ENCODE results near the gene PGM1.

Gene PGM1

GRCh38 chr1:63642901-63643300 is 49.7 kb downstream of the PGM1 start:
- Histone ChIP-seq H3K4me1 (ENCODE audit: insufficient read depth, low read length) (no peaks in the 10 kb centered on the region), H3K36me3 (ENCODE audit: insufficient read depth, low read length) (no peaks in the 10 kb centered on the region), H3K9me3 (ENCODE audit: low read length) (no peaks in the 10 kb centered on the region), H3K27me3 (ENCODE audit: insufficient read depth, low read length) (no peaks in the 10 kb centered on the region), H2AFZ (ENCODE audit: low read depth, low read length) (no peak overlapping the region), H3K4me3 (ENCODE audit: low read length) (no peak overlapping the region)

- H3K4me1 ChIP-seq (ENCODE audit: insufficient read depth, low read length) = no peaks in the 10 kb centered on the region
- no peaks in the 10 kb centered on the region for H3K9me3 ChIP-seq (ENCODE audit: low read length)
- H3K4me3 ChIP-seq (ENCODE audit: low read length) = no peak overlapping the region
- H2AFZ ChIP-seq (ENCODE audit: low read depth, low read length) = no peak overlapping the region
- no peaks in the 10 kb centered on the region for H3K27me3 ChIP-seq (ENCODE audit: insufficient read depth, low read length)
- no peaks in the 10 kb centered on the region for H3K36me3 ChIP-seq (ENCODE audit: insufficient read depth, low read length)
Measured at GRCh38 chr1:63643517-63643916, 50.3 kb downstream of the PGM1 start.

DNA sequence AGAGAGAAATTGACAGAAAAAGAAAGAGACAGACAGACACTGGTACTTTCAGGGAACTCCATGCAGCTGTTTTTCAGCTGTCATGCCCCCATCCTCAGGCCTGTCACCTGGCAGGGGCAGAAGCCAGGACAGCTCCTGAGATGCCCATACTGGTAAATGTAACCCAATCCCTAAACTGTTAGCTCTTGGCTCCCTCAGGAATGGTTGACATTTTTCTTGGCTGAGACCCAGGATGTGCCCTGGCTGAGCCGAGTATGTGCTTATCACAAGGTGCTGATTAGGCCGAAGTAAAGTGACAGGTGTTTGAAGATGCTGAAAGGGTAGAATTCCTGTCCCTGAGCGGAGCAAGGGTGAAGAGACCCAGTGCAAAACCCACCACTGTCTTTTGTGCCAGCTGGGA is 50.7 kb downstream of the PGM1 start:
- no peaks in the 10 kb centered on the region for H3K9me3 ChIP-seq (ENCODE audit: low read length)
- H2AFZ ChIP-seq (ENCODE audit: low read depth, low read length) = no peak overlapping the region
- H3K4me1 ChIP-seq (ENCODE audit: insufficient read depth, low read length) = no peaks in the 10 kb centered on the region
- no peaks in the 10 kb centered on the region for H3K36me3 ChIP-seq (ENCODE audit: insufficient read depth, low read length)
- no peaks in the 10 kb centered on the region for H3K27me3 ChIP-seq (ENCODE audit: insufficient read depth, low read length)
- H3K4me3 ChIP-seq (ENCODE audit: low read length) = no peak overlapping the region

DNA sequence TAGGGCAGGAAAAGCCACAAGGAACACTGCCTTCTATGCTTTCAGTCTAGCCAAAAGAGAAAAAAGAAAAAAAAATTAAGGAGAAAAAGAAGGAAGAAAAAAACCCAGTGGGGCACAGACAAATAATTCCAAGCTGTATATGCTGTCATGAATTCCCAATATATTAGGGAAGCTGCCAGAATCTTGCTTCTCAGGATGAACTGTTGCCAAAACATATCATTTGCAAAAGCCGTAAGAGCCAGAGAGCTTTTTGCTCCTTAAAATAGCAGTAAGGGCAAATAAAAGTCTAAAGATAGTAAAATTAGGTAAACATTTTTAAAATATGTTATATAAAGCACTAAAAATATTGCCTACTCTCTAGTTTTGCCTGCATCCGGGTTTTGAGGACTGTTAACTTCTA is 52.1 kb downstream of the PGM1 start:
- no peaks in the 10 kb centered on the region for H3K36me3 ChIP-seq (ENCODE audit: insufficient read depth, low read length)
- no peak overlapping the region for H3K4me3 ChIP-seq (ENCODE audit: low read length)
- no peak overlapping the region for H2AFZ ChIP-seq (ENCODE audit: low read depth, low read length)
- H3K27me3 ChIP-seq (ENCODE audit: insufficient read depth, low read length) = no peaks in the 10 kb centered on the region
- H3K9me3 ChIP-seq (ENCODE audit: low read length) = no peaks in the 10 kb centered on the region
- H3K4me1 ChIP-seq (ENCODE audit: insufficient read depth, low read length) = no peaks in the 10 kb centered on the region

- Histone ChIP-seq H3K36me3 (ENCODE audit: insufficient read depth, low read length) (no peaks in the 10 kb centered on the region), H3K4me1 (ENCODE audit: insufficient read depth, low read length) (no peaks in the 10 kb centered on the region)
Measured at GRCh38 chr1:63648689-63649088, 55.5 kb downstream of the PGM1 start.

GRCh38 chr1:63651161-63651701 is 58.0 kb downstream of the PGM1 start:
- Histone ChIP-seq H3K36me3 (ENCODE audit: insufficient read depth, low read length) (no peaks in the 10 kb centered on the region), H3K9me3 (ENCODE audit: low read length) (no peaks in the 10 kb centered on the region), H3K4me1 (ENCODE audit: insufficient read depth, low read length) (no peaks in the 10 kb centered on the region), H3K4me3 (ENCODE audit: low read length) (no peak overlapping the region), H3K27me3 (ENCODE audit: insufficient read depth, low read length) (no peaks in the 10 kb centered on the region), H2AFZ (ENCODE audit: low read depth, low read length) (no peak overlapping the region)

More at GRCh38 chr1:63648689-63649088, 55.5 kb downstream of the PGM1 start:
- Histone ChIP-seq H3K9me3 (ENCODE audit: low read length) (no peaks in the 10 kb centered on the region), H3K4me3 (ENCODE audit: low read length) (no peak overlapping the region), H3K27me3 (ENCODE audit: insufficient read depth, low read length) (no peaks in the 10 kb centered on the region), H2AFZ (ENCODE audit: low read depth, low read length) (no peak overlapping the region)

- H3K36me3 ChIP-seq (ENCODE audit: insufficient read depth, low read length) = no peaks in the 10 kb centered on the region
- no peaks in the 10 kb centered on the region for H3K9me3 ChIP-seq (ENCODE audit: low read length)
- H3K27me3 ChIP-seq (ENCODE audit: insufficient read depth, low read length) = no peaks in the 10 kb centered on the region
- H2AFZ ChIP-seq (ENCODE audit: low read depth, low read length) = no peak overlapping the region
- no peak overlapping the region for H3K4me3 ChIP-seq (ENCODE audit: low read length)
- H3K4me1 ChIP-seq (ENCODE audit: insufficient read depth, low read length) = no peaks in the 10 kb centered on the region
Measured at GRCh38 chr1:63653976-63654375, 60.8 kb downstream of the PGM1 start.

DNA sequence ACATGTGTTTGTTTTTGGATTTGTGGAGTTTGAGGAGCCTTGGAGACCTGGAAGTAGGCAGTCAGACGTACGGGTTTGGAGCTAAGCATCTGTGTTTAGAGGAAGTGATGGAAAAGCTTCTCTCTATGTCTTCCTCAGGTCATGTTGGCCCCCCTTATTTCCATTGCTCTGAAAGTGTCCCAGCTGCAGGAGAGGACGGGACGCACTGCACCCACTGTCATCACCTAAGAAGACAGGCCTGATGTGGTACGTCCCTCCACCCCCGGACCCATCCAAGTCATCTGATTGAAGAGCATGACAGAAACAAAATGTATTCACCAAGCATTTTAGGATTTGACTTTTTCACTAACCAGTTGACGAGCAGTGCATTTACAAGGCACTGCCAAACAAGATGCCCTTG is 66.2 kb downstream of the PGM1 start:
- Histone ChIP-seq H3K4me3 (ENCODE audit: low read length) (no peak overlapping the region), H2AFZ (ENCODE audit: low read depth, low read length) (no peak overlapping the region), H3K4me1 (ENCODE audit: insufficient read depth, low read length) (no peaks in the 10 kb centered on the region), H3K36me3 (ENCODE audit: insufficient read depth, low read length) (no peaks in the 10 kb centered on the region), H3K27me3 (ENCODE audit: insufficient read depth, low read length) (no peaks in the 10 kb centered on the region), H3K9me3 (ENCODE audit: low read length) (no peaks in the 10 kb centered on the region)

- H3K9me3 ChIP-seq (ENCODE audit: low read length) = no peaks in the 10 kb centered on the region
- no peaks in the 10 kb centered on the region for H3K4me1 ChIP-seq (ENCODE audit: insufficient read depth, low read length)
- H3K4me3 ChIP-seq (ENCODE audit: low read length) = no peak overlapping the region
- no peak overlapping the region for H2AFZ ChIP-seq (ENCODE audit: low read depth, low read length)
- no peaks in the 10 kb centered on the region for H3K36me3 ChIP-seq (ENCODE audit: insufficient read depth, low read length)
- no peaks in the 10 kb centered on the region for H3K27me3 ChIP-seq (ENCODE audit: insufficient read depth, low read length)
Measured at GRCh38 chr1:63662056-63662836, 69.0 kb downstream of the PGM1 start.

GRCh38 chr1:63662841-63663240 is 69.6 kb downstream of the PGM1 start:
- H3K4me1 ChIP-seq (ENCODE audit: insufficient read depth, low read length) = no peaks in the 10 kb centered on the region
- H3K9me3 ChIP-seq (ENCODE audit: low read length) = no peaks in the 10 kb centered on the region
- H3K4me3 ChIP-seq (ENCODE audit: low read length) = no peak overlapping the region
- no peaks in the 10 kb centered on the region for H3K36me3 ChIP-seq (ENCODE audit: insufficient read depth, low read length)
- H3K27me3 ChIP-seq (ENCODE audit: insufficient read depth, low read length) = no peaks in the 10 kb centered on the region
- no peak overlapping the region for H2AFZ ChIP-seq (ENCODE audit: low read depth, low read length)

DNA sequence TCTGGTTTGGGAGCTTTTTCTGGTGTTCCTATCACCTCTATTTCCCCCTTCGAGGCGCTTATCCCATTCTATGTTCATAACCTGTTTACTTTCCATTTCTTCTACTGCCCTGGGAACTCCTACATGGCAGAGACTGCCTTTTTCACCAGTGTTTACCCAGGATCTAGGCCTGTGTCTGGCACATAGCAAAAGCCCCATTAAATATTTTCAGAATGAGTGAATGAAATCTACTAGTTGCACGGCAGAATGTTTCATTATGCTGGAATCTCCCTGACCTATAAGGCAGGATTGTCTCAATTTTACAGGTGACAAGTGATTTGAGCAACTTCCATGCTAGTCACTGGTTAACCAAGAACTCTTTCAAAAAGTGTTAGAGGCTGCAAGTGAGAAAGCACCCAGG is 70.1 kb downstream of the PGM1 start:
- Histone ChIP-seq H3K9me3 (ENCODE audit: low read length) (no peaks in the 10 kb centered on the region), H3K27me3 (ENCODE audit: insufficient read depth, low read length) (no peaks in the 10 kb centered on the region), H3K4me3 (ENCODE audit: low read length) (no peak overlapping the region), H3K4me1 (ENCODE audit: insufficient read depth, low read length) (no peaks in the 10 kb centered on the region), H3K36me3 (ENCODE audit: insufficient read depth, low read length) (no peaks in the 10 kb centered on the region), H2AFZ (ENCODE audit: low read depth, low read length) (no peak overlapping the region)

DNA sequence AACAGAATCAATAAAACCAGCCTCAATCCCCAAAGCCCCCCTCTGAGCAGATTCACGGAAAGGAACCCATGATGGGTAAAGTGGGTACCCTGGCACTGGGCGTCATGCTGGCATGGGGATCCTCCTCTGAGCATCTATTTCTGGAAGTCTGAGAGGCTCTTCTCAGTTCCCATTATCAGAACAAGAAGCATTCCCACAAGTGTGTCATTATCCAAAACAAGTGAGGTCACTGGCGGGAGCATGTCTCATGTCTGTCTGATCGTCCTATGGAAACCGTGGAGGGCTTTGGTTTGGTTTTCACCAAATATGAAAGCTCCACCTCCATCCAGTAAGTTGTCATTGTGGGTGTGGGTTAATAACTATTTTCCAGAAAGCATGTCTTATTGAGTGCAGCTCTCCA is 70.7 kb downstream of the PGM1 start:
- Histone ChIP-seq H3K4me3 (ENCODE audit: low read length) (no peak overlapping the region), H2AFZ (ENCODE audit: low read depth, low read length) (no peak overlapping the region), H3K4me1 (ENCODE audit: insufficient read depth, low read length) (no peaks in the 10 kb centered on the region), H3K9me3 (ENCODE audit: low read length) (no peaks in the 10 kb centered on the region), H3K27me3 (ENCODE audit: insufficient read depth, low read length) (no peaks in the 10 kb centered on the region), H3K36me3 (ENCODE audit: insufficient read depth, low read length) (no peaks in the 10 kb centered on the region)

DNA sequence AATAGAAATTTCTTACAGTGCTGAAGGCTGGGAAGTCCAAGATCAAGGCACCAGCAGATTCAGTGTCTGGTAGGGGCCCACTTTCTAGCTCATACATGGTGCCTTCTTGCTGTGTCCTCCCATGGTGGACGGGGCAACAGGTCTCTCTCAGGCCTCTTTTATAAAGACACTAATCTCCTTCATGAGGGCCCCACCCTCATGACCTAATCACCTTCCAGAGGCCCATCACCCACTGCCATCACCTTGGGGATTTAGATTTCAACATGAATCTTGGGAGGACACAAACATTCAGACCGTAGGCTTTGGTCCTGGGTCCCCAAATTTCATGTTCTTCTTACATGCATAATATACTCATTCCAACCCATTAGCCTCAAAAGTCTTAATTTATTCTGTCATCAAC is 71.5 kb downstream of the PGM1 start:
- no peak overlapping the region for H2AFZ ChIP-seq (ENCODE audit: low read depth, low read length)

DNA sequence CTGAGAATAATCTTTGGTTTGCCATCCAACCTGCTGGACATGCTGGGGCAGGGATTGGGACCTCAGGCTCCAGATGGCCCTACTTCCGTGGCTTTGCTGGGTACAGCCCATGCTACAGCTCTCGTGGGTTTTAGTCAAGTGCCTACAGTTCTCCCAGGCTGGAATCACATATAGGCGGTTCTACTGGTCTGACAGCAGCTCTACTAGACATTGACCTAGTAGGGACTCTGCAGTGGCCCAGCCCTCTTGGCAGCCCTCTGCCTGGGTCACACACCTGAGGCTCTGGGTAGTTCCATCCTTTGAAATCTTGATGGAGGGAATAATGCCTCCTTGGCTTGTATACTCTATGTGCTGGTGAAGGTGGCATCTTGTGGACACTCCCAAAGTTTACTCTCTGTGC is 72.2 kb downstream of the PGM1 start:
- Histone ChIP-seq H3K9me3 (ENCODE audit: low read length) (no peaks in the 10 kb centered on the region), H3K36me3 (ENCODE audit: insufficient read depth, low read length) (no peaks in the 10 kb centered on the region), H3K4me3 (ENCODE audit: low read length) (no peak overlapping the region), H3K4me1 (ENCODE audit: insufficient read depth, low read length) (no peaks in the 10 kb centered on the region), H2AFZ (ENCODE audit: low read depth, low read length) (no peak overlapping the region), H3K27me3 (ENCODE audit: insufficient read depth, low read length) (no peaks in the 10 kb centered on the region)

More for the DNA sequence above, 71.5 kb downstream of the PGM1 start:
- no peaks in the 10 kb centered on the region for H3K4me1 ChIP-seq (ENCODE audit: insufficient read depth, low read length)
- no peaks in the 10 kb centered on the region for H3K9me3 ChIP-seq (ENCODE audit: low read length)
- no peak overlapping the region for H3K4me3 ChIP-seq (ENCODE audit: low read length)
- no peaks in the 10 kb centered on the region for H3K36me3 ChIP-seq (ENCODE audit: insufficient read depth, low read length)
- no peaks in the 10 kb centered on the region for H3K27me3 ChIP-seq (ENCODE audit: insufficient read depth, low read length)

All from neuron (in vitro differentiated cells).